Right renal pelvis (tissue), 4 donors: ENCODE data around the gene INIP. TPM values are rescaled to one million over a fixed set of nuclear protein-coding genes. Genes with fewer than 3 reads are reported as not detected.
A peak's percentile ranks its signal among the peaks of the same experiment; 100 is the strongest.

Source experiments
- DNase-seq, 4 donors: peaks; one replicate each; pipeline ENCODE4 v3.0.0-alpha.2; 2013; ENCODE audit warnings: low read depth in 4 of 4, low spot score in 3 of 4, missing footprints in 1 of 4
- polyA plus RNA-seq, 4 donors: library from polyadenylated mRNA; unstranded; fragments of 120-200 nt; gene quantifications; one replicate each; pipeline ENCODE4 v1.2.1, GENCODE V29; 2013; ENCODE audit not compliant: insufficient read length in 4 of 4

The INIP gene
- polyA plus RNA-seq: 10 to 100 TPM; 28.0 to 39.1 (median 37.7) TPM

DNA sequence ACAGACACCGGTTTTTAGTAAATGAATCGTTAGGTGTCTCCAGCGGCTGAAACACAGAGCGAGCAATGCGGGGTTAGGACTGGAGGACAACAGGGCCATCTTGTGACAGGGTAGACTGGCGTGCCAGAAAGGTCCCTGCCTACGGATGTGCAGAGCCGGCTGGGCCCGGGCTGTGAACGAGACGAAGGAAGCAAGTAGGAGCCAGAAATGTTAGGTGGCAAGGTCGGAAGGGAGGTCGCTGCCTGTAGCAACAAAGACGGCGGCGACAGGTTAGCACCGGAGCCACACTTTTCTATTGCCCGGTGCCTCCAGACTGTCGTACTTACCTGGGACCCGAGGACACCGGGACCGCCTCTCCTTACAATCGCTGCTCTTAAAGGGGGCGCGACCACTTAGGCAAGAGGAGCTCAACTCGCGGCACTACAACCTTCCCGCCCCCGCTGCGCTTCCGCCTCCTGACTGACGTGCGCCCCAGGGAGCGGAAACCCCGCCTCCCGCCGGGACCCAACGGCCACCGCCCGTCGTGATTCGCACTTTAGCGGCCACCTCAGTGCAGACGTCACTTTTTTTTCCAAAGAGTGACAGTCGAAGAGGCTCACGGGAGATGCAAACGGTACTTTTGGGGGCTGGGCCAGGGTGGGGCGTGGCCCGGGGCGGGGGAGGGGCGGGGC, at the start of gene INIP:
TSS of gene INIP (minus strand) at position 457 of the 671 bp plus-strand sequence. CDS start 1,632 bp downstream, outside the sequence.
- peak; percentile 90 to 96 (median 94) for DNase-seq

- no peak for DNase-seq
Observed at GRCh38 chr9:112765281-112765680, 47.4 kb upstream of the INIP start.

- no peak for DNase-seq
Observed at GRCh38 chr9:112764837-112765236, 46.9 kb upstream of the INIP start.

DNA sequence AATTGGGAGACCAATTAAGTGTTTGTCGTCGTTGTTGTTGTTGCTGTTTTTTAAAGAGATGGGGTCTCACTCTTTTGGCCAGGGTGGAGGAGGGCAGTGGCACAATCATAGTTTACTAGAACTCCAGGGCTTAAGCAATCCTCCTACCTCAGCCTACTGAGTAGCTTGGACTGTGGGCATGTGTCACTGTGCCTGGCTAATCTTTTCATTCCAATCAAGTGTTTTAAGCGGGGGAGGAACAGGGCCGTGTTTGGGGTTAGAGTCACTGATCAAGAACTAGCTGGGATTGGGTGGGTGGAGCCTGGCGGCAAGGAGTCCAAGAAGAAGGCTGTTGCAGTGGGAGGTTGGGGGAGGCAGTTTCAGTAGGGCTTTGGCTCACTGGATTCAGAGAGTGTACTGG, 46.4 kb upstream of the INIP start:
- DNase-seq: no peak

DNA sequence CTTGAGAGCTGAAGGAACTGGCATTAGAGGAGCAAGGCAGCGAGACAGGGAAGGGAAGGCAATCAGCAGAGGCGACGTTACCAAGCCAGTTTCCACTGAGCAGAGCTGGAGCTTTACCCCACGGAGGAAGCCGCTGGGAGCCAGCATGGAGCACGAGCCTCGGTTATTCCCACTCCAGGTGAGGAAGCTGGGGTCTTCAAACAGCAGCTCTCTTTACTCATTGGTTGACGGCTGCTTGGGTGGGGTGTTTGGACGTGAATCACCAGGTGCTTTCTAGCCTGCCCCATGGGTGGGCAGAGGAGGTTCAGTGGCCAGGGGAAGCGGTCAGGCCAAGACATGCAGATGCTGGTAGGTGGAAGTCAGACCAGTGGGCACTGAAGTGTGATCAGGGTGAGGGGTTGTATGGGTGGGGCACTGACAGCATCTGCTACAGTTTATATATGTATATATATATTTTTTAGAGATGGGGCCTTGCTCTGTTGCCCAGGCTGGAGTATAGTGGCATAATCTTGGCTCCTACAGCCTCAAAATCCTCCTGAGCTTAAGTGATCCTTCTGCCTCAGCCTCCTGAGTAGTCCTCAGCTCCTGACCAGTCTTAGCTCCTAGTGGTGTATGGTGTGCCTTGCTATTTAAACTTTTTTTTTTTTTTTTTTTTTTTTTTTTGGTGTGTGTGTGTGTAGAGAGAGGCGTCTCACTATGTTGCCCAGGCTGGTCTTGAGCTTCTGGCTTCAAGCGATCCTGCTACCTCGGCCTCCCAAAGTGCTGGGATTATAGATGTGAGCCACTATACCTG, 45.0 kb upstream of the INIP start:
- DNase-seq: no peak

DNA sequence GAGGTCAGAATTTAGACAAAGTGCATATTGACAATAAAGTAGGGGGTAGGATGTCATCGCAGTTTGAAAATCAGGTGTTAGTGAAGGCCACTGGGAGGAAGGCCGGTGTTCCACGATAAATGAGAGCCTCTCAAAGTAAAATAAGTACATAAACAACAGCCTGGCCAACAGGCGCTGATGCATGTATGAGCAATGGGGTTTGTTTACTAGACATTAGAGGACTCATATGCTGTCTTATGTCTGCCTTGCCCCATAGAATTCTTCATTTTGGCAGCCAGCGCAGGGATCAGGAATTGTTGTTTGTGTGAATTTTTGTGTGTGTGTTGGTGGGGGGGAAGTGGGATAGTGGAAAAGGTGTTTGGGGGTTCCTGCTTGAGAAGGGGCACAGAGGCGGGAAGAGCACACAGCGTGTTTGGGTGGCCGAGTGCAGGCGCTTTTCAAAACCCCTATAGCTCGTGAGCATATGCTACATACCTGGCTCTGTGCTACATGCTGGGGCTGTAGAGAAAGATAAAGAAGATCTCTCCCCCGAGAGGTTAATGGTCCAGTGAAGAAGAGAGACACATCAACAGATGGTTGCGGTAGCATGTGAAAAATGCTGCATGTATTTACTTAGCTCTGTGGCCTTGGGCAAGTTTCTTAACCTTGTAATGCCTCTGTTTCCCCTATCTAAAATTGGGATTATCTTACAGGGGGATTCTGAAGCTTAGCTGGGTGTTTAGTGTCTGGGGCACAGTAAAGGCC, 44.2 kb upstream of the INIP start:
- no peak for DNase-seq

- no peak for DNase-seq
Observed at GRCh38 chr9:112760821-112761220, 42.9 kb upstream of the INIP start.

DNA sequence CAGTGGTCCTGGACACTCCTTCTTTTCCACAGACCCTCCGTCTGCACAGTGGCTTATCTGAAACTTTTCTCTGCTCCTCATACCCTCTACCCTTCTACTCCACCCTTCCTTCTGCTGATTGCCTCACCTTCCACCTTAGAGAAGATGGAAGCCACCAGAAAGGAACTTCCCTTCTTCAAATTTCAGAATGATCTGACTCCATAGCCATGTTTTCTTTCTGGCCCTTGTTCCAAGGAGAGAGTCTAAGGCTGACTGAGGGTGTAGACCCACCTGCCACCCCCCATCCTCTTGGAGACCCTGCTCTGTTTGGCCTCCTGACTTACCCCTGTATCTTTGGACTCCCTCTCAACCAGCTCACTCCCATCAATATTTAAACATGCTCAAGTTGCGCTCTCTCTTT, 40.0 kb upstream of the INIP start:
- no peak for DNase-seq

GRCh38 chr9:112757282-112757883, 39.5 kb upstream of the INIP start:
- DNase-seq: no peak

GRCh38 chr9:112755675-112756074, 37.8 kb upstream of the INIP start:
- no peak for DNase-seq

- DNase-seq: no peak
Observed at GRCh38 chr9:112755016-112755427, 37.1 kb upstream of the INIP start.

DNA sequence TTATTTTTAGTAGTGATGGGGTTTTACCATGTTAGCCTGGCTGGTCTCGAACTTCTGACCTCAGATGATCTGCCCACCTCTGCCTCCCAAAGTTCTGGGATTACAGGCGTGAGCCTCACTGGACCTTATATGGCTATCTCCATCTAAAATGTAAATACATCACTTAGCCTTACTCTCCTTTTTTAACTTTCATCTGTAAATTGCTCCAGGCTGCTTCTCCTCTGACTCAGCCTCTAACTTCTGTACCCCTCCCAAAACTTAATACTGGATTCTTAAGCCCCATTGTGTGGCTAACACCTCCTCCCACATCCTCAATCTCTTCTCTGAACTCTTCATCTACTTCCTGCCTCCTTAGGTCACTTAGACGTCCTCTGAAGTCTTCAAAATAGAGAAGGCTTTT, 36.7 kb upstream of the INIP start:
- DNase-seq: no peak

DNA sequence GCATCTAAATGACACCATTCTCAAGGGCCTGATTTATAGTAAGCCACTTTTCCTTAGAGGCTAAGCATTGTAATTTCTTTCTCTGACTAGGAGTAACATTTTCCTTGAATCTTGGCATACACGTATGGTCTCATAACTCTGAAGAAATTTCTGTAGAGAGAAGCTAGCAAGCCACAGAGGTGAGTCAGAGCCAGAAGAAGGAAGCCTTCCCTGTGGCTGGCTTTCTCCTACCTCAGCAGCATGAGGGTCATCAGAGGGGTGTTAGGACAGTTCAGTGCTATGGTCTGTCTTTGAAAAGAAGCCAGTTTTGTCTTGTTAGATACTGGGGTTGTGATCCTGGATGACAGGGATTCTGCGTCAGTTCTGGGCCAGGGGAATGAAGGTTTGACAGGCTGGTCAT, 35.8 kb upstream of the INIP start:
- DNase-seq: no peak

GRCh38 chr9:112752334-112753125, 34.6 kb upstream of the INIP start:
- no peak for DNase-seq

GRCh38 chr9:112751056-112751795, 33.3 kb upstream of the INIP start:
- DNase-seq: no peak

GRCh38 chr9:112750764-112751055, 32.8 kb upstream of the INIP start:
- no peak for DNase-seq

DNA sequence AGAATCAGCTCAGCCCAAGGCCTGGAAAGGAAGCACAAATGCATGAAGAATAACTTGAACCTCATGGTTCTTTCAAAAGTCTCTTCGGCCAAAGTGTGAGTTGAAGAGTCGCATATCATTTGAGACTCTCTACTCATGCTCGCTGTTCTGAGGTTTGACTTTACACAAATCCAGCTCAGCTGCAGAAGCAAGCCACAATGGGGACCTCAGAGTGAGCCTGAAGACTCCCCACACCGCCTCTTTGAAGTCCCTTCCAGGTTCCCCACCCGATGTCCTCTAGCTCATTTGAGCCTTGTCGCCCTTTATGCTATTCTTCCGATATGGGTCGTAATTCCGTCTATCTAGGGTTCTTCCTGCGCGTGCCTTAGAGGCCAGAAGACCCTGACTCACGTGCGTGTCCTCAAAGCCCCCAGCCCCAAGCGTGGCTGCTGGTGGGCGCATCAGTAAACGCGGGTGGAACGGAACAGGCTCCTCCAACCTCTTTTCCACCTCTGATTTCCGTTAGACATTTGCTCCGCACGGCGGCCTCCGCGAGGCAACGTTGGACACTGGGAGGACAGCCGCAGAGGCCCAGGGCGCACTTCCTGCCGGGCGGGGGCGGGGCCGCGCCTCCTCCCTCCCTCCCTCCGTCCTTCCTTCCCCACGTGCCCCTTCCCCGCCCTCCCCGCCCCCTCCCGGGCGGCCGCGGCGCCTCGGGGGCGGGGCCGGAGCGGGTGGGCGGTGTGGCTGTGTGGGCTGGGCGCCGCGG, 32.3 kb upstream of the INIP start, which contains the start of gene SNX30:
TSS of gene SNX30 (plus strand) at position 745 of the 748 bp plus-strand sequence. CDS start 242 bp downstream, outside the sequence.
- DNase-seq: peak; percentile 72 to 86 (median 82)

DNA sequence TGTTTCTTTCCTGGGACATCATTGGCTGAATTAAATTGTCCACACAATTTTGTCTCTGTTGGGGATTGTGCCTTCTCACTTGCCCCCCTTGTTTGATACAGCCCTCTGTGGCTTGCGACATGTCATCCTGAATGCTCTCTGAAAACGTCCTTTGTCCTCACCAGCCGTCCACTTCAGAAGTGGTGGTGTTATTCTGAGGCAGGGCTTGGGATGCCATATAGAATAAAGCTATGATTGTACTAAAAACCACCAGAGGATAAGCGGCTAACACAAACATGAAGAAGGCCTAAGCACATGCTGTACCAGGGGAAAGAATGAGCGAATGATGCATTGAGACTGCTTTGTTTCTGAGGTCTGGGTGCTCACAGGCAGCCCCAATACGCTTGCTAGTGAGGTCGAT, 29.2 kb upstream of the INIP start:
- DNase-seq: no peak

DNA sequence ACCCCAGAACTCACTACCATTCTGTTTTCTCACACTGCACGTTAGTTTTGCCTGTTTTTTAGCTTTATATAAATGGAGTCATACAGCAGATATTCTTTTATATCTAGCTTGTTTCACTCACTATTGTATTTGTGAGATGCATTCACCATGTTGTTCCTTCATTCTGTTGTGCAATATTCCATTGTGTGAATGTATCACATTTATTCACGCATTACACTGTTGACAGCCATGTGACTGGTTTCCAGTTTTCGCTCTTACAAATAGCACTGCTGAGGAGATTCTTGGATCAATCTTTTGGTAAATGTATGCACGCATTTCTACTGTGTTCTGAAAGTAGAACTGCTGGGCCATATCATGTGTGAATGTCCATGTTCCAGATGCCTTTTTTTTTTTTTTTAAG, 26.3 kb upstream of the INIP start:
- no peak for DNase-seq
